K562 (cell line): ENCODE data around the gene MTERF2. TPM values are rescaled to one million over a fixed set of nuclear protein-coding genes. Genes with fewer than 3 reads are reported as not detected.

ENCODE experiments used
- BCLAF1 ChIP-seq, 2 experiments: fragments of 450-650 bp in 1 of 2; IDR thresholded peaks; 2 replicates each; pipeline ENCODE4 v1.6.1; 2011 to 2017; ENCODE audit warnings: low read depth in 2 of 2, antibody characterized with exemption in 1 of 2, borderline replicate concordance in 1 of 2, low read length in 1 of 2, mild to moderate bottlenecking in 1 of 2, mixed read lengths in 1 of 2; ENCODE audit not compliant: control insufficient read depth in 1 of 2
- CHD7 ChIP-seq: fragments of 200-600 bp; sonication (generic); IDR thresholded peaks from one replicate; pipeline ENCODE4 v1.6.1; 2012; ENCODE audit warnings: mild to moderate bottlenecking, low read depth, low read length, inconsistent platforms
- MXD1 ChIP-seq: fragments of 250-450 bp; sonication (Bioruptor Pico); IDR thresholded peaks from 2 replicates; pipeline ENCODE4 v1.8.0; 2021; ENCODE audit warnings: borderline replicate concordance, mild to moderate bottlenecking, moderate library complexity; ENCODE audit not compliant: poor library complexity, severe bottlenecking
- polyA plus RNA-seq, 8 experiments: library from polyadenylated mRNA; depleted of rRNA in 4 of 8; stranded (reverse) in 5 of 8; unstranded in 3 of 8; fragments of >200 nt; fragmentation: Nextera tagmentation in 2 of 8; fragmentation: Illumina TruSeq in 1 of 8; extraction: Ambion mirVana in 2 of 8; extraction: Trizol in 1 of 8; gene quantifications; 2 replicates each; pipeline versions ENCODE4 v1.2.1 to v1.2.3, GENCODE V29; 2011 to 2014; ENCODE audit warnings: inconsistent platforms in 1 of 8, missing spikeins in 1 of 8
- total RNA-seq, 7 experiments: library from RNA; depleted of rRNA in 6 of 7; stranded (reverse); fragments of >200 nt in 6 of 7; fragmentation: Illumina TruSeq in 2 of 7; extraction: Trizol in 2 of 7; gene quantifications; 2 replicates each; pipeline versions ENCODE4 v1.2.1 to v1.2.3, GENCODE V29; 2011 to 2021; ENCODE audit warnings: low replicate concordance in 1 of 7

Gene MTERF2
- total and polyA plus RNA-seq, 9 of the 15 experiments (the other 6 are each of a cell fraction or from before 2014, with no cell fraction given): 10.0 to 63.2 (median 33.2) TPM

GRCh38 chr12:106941481-106942156, 45.3 kb downstream of the MTERF2 start (continued):
- TF ChIP-seq CHD7 (no peak), BCLAF1 (IDR thresholded peaks at IDR 0.05; ENCODE audit: borderline replicate concordance in 1 of 2, control insufficient read depth in 1 of 2, low read depth in 2 of 2, low read length in 1 of 2) (no peak), MXD1 (CRISPR knock-in tag) (no peak)
